Omental fat pad (tissue), 4 donors: ENCODE results near the gene MBD6. TPM values are rescaled to one million over a fixed set of nuclear protein-coding genes. Genes with fewer than 3 reads are reported as not detected.

Source experiments
- ATAC-seq: fragments of 150-250 bp; one replicate; pipeline ENCODE4 v1.9.1; 2016; ENCODE audit warnings: mild to moderate bottlenecking, moderate library complexity; ENCODE audit not compliant: low FRiP score
- DNase-seq: peaks from one replicate; pipeline ENCODE4 v3.0.0-alpha.2; 2019; ENCODE audit warnings: low spot score
- CTCF ChIP-seq, 3 donors: fragments of 450-650 bp; IDR thresholded peaks; one replicate each; pipeline ENCODE4 v1.5.1; 2016 to 2017; ENCODE audit warnings: antibody characterized with exemption in 3 of 3, mild to moderate bottlenecking in 3 of 3, moderate library complexity in 2 of 3
- total RNA-seq, 4 donors: library from RNA; depleted of rRNA; stranded (reverse); fragments of >200 nt; gene quantifications; one replicate each; pipeline ENCODE4 v1.1.0, GENCODE V29; 2016

Gene MBD6
- total RNA-seq, 4 donors from 2014 or later, result 11.8 to 40.2 (median 15.2) TPM

- DNase-seq (no peak), ATAC-seq (no peak)
- no peak for TF ChIP-seq CTCF (IDR thresholded peaks at IDR 0.05)
These were observed 47.1 kb upstream of the MBD6 start for GRCh38 chr12:57475271-57476161.

GRCh38 chr12:57476162-57476992 lies 46.2 kb upstream of the MBD6 start:
- ATAC-seq (no peak), DNase-seq (no peak)
- no peak for TF ChIP-seq CTCF (IDR thresholded peaks at IDR 0.05)

- no peak for TF ChIP-seq CTCF (IDR thresholded peaks at IDR 0.05)
- ATAC-seq, result no peak
- no peak for DNase-seq
These were observed 45.5 kb upstream of the MBD6 start for GRCh38 chr12:57476993-57477709.

- DNase-seq, result no peak
- TF ChIP-seq CTCF (IDR thresholded peaks at IDR 0.05), result no peak
- peak; percentile 64 for ATAC-seq
These were observed 44.6 kb upstream of the MBD6 start for GRCh38 chr12:57477710-57478681.

- no peak for DNase-seq
- no peak for ATAC-seq
These were observed 43.6 kb upstream of the MBD6 start for GRCh38 chr12:57479043-57479375.

More at GRCh38 chr12:57479043-57479375, 43.6 kb upstream of the MBD6 start:
- TF ChIP-seq CTCF (IDR thresholded peaks at IDR 0.05), result no peak
